ENCODE results near the gene EPAS1. TPM values are rescaled to one million over a fixed set of nuclear protein-coding genes. Genes with fewer than 3 reads are reported as not detected.

Gene EPAS1
- total RNA-seq, 1 donor from 2014 or later: 1,419 TPM

- H3K9me3 ChIP-seq: no peaks in the 10 kb centered on the region
- H3K4me3 ChIP-seq: no peak overlapping the region
- TF ChIP-seq CTCF (IDR thresholded peaks at IDR 0.05): no peak
- DNase-seq (no peak), ATAC-seq (no peak)
- H3K4me1 ChIP-seq: peaks cover 9% of the 10 kb centered on the region
- no peak overlapping the region for H3K27ac ChIP-seq
- intact Hi-C loops (cut with DNase I): no loop called here
- no peaks in the 10 kb centered on the region for H3K36me3 ChIP-seq
- no peaks in the 10 kb centered on the region for H3K27me3 ChIP-seq (ENCODE audit: low read depth)
Observed at GRCh38 chr2:46413631-46414030, 116.4 kb downstream of the EPAS1 start.

GRCh38 chr2:46414701-46415100 lies 117.5 kb downstream of the EPAS1 start:
- no peaks in the 10 kb centered on the region for H3K9me3 ChIP-seq
- no peak overlapping the region for H3K4me3 ChIP-seq
- no peaks in the 10 kb centered on the region for H3K36me3 ChIP-seq
- H3K27me3 ChIP-seq (ENCODE audit: low read depth): no peaks in the 10 kb centered on the region
- no peak overlapping the region for H3K27ac ChIP-seq
- no peak for ATAC-seq
- peaks cover 1% of the 10 kb centered on the region for H3K4me1 ChIP-seq
- no peak for DNase-seq
- TF ChIP-seq CTCF (IDR thresholded peaks at IDR 0.05): no peak
- intact Hi-C loops (cut with DNase I): no loop called here

- ATAC-seq (no peak), DNase-seq (no peak)
- no peaks in the 10 kb centered on the region for H3K4me1 ChIP-seq
- H3K9me3 ChIP-seq: no peaks in the 10 kb centered on the region
- intact Hi-C loops (cut with DNase I): no loop called here
- no peak overlapping the region for H3K27ac ChIP-seq
- no peaks in the 10 kb centered on the region for H3K36me3 ChIP-seq
- H3K27me3 ChIP-seq (ENCODE audit: low read depth): no peaks in the 10 kb centered on the region
- TF ChIP-seq CTCF (IDR thresholded peaks at IDR 0.05): no peak
- no peak overlapping the region for H3K4me3 ChIP-seq
Observed at GRCh38 chr2:46416280-46416679, 119.1 kb downstream of the EPAS1 start.

GRCh38 chr2:46416739-46417403 lies 119.7 kb downstream of the EPAS1 start:
- Histone ChIP-seq H3K4me3 (no peak overlapping the region), H3K9me3 (no peaks in the 10 kb centered on the region), H3K27me3 (ENCODE audit: low read depth) (no peaks in the 10 kb centered on the region), H3K4me1 (no peaks in the 10 kb centered on the region), H3K27ac (no peak overlapping the region), H3K36me3 (no peaks in the 10 kb centered on the region)
- ATAC-seq (no peak), DNase-seq (no peak)
- intact Hi-C loops (cut with DNase I): no loop called here
- TF ChIP-seq CTCF (IDR thresholded peaks at IDR 0.05): no peak

- Histone ChIP-seq H3K27ac (no peak overlapping the region), H3K36me3 (no peaks in the 10 kb centered on the region), H3K4me1 (no peaks in the 10 kb centered on the region), H3K4me3 (no peak overlapping the region), H3K27me3 (ENCODE audit: low read depth) (no peaks in the 10 kb centered on the region), H3K9me3 (no peaks in the 10 kb centered on the region)
- intact Hi-C loops (cut with DNase I): no loop called here
- TF ChIP-seq CTCF (IDR thresholded peaks at IDR 0.05): no peak
- ATAC-seq (no peak), DNase-seq (no peak)
Observed at GRCh38 chr2:46420945-46421344, 123.7 kb downstream of the EPAS1 start.

Data from lower lobe of right lung (tissue), 2 donors.